Gastrocnemius medialis (tissue), 4 donors: Measurements from ENCODE around the gene NFKBIB. TPM values are rescaled to one million over a fixed set of nuclear protein-coding genes. Genes with fewer than 3 reads are reported as not detected.

Experiments used
- ATAC-seq, 2 donors: fragments of 150-250 bp; one replicate each; pipeline ENCODE4 v1.9.1; 2016
- DNase-seq, 2 donors: peaks; one replicate each; pipeline ENCODE4 v3.0.0-alpha.2; 2019
- H3K27ac ChIP-seq, 4 donors: fragments of 200-600 bp; sonication (generic); 1 replicate in 1 of 4; 2 replicates in 3 of 4; pipeline ENCODE4 v1.5.1; 2016 to 2018; ENCODE audit warnings: mild to moderate bottlenecking in 2 of 4, moderate library complexity in 1 of 4
- H3K27me3 ChIP-seq, 3 donors: fragments of 200-600 bp; sonication (generic) in 2 of 3; 1 replicate in 1 of 3; 2 replicates in 2 of 3; pipeline versions ENCODE4 v1.5.1 to v1.6.0; 2016 to 2019; ENCODE audit warnings: mild to moderate bottlenecking in 1 of 3, moderate library complexity in 1 of 3
- H3K36me3 ChIP-seq, 2 donors: fragments of 200-600 bp; sonication (generic) in 1 of 2; one replicate each; pipeline ENCODE4 v1.5.1; 2017 to 2018
- H3K4me1 ChIP-seq, 2 donors: fragments of 200-600 bp; sonication (generic) in 1 of 2; one replicate each; pipeline ENCODE4 v1.5.1; 2016 to 2017; ENCODE audit warnings: mild to moderate bottlenecking in 2 of 2
- H3K4me3 ChIP-seq, 4 donors: fragments of 200-600 bp; sonication (generic) in 3 of 4; 1 replicate in 1 of 4; 2 replicates in 3 of 4; pipeline ENCODE4 v1.5.1; 2016 to 2019; ENCODE audit warnings: mild to moderate bottlenecking in 2 of 4
- H3K9me3 ChIP-seq, 3 donors: fragments of 200-600 bp; sonication (generic) in 2 of 3; 1 replicate in 1 of 3; 2 replicates in 2 of 3; pipeline ENCODE4 v1.5.1; 2016 to 2019
- POLR2A ChIP-seq, 2 donors: fragments of 450-650 bp; IDR thresholded peaks; one replicate each; pipeline ENCODE4 v1.6.1; 2017; ENCODE audit warnings: antibody characterized with exemption in 2 of 2, mild to moderate bottlenecking in 2 of 2, moderate library complexity in 2 of 2
- in situ Hi-C, 4 donors: fragments of 200-750 bp; cut with MboI; loops; one replicate each; pipeline versions ENCODE4 v1.15.0 to v1.8.0; 2017; ENCODE audit warnings: low sequenced_read_pairs in 4 of 4
- intact Hi-C: fragments of 100-400 bp; cut with DNase I; formaldehyde crosslinking; loops from one replicate; pipeline ENCODE4 v1.15.1; 2023; ENCODE audit warnings: low total_unique reads
- total RNA-seq, 4 donors: library from RNA; depleted of rRNA; stranded (reverse); fragments of >200 nt; gene quantifications; one replicate each; pipeline versions ENCODE4 v1.1.0 to v1.2.3, GENCODE V29; 2016
- TF ChIP-seq, protein P1 (sequence below), 5 experiments: fragments of 450-650 bp in 3 of 5; fragments of 200-600 bp in 2 of 5; sonication (generic) in 2 of 5; IDR thresholded peaks in 4 of 5; conservative IDR thresholded peaks in 1 of 5; 1 replicate in 4 of 5; 2 replicates in 1 of 5; pipeline ENCODE4 v1.5.1; 2016 to 2019; ENCODE audit warnings: antibody characterized with exemption in 5 of 5, mild to moderate bottlenecking in 3 of 5, moderate library complexity in 3 of 5

NFKBIB gene
- total RNA-seq, 4 donors from 2014 or later, result 32.2 to 63.8 (median 53.6) TPM

DNA sequence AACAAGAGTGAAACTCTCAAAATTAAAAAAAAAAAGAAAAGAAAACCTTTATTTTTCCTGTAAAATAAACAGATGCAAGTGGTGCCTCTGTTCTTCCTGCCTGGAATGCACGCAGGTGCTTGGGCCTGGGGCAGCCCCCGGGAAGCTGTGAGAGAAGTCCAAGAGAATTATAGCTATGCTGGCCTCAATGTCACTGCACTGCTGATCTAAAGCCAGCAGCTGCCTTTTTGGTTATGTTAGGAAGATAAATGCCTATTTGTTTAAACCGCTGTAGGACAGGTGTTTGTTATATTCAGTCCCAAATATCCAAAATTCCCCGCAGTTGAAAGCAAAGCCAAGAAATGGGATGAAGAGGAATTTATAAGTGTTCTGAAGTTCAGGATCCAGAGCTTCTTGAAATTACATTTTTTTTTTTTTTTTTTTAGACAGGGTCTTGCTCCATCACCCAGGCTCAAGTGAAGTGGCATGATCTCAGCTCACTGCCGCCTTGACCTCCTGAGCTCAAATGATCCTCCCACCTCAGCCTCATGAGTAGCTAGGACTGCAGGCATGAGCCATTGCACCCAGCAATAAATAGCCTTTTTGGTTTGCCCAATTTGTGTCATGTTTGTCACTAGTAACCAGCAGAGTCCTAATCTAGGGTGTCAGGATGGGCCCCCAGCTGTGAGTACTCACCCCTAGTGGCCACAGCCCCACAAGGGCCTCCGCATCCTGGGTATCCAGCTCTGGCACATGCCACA is 23.9 kb upstream of the NFKBIB start:
- Histone ChIP-seq H3K36me3 (peaks cover 0 to 18% of the 10 kb centered on the region in 2 donors), H3K9me3 (no peaks in the 10 kb centered on the region), H3K27ac (no peak overlapping the region), H3K4me3 (no peak overlapping the region), H3K27me3 (no peaks in the 10 kb centered on the region), H3K4me1 (peaks cover 3 to 6% of the 10 kb centered on the region in 2 donors)
- TF ChIP-seq, protein P1, sequence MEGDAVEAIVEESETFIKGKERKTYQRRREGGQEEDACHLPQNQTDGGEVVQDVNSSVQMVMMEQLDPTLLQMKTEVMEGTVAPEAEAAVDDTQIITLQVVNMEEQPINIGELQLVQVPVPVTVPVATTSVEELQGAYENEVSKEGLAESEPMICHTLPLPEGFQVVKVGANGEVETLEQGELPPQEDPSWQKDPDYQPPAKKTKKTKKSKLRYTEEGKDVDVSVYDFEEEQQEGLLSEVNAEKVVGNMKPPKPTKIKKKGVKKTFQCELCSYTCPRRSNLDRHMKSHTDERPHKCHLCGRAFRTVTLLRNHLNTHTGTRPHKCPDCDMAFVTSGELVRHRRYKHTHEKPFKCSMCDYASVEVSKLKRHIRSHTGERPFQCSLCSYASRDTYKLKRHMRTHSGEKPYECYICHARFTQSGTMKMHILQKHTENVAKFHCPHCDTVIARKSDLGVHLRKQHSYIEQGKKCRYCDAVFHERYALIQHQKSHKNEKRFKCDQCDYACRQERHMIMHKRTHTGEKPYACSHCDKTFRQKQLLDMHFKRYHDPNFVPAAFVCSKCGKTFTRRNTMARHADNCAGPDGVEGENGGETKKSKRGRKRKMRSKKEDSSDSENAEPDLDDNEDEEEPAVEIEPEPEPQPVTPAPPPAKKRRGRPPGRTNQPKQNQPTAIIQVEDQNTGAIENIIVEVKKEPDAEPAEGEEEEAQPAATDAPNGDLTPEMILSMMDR (IDR thresholded peaks at IDR 0.05 in 4 of 5, conservative IDR thresholded peaks at IDR 0.05 in 1 of 5), result no peak
- no peak for TF ChIP-seq POLR2A (IDR thresholded peaks at IDR 0.05)
- intact Hi-C loops, result no loop called here
- DNase-seq, result no peak
- in situ Hi-C loops, result no loop called here
- no peak for ATAC-seq

DNA sequence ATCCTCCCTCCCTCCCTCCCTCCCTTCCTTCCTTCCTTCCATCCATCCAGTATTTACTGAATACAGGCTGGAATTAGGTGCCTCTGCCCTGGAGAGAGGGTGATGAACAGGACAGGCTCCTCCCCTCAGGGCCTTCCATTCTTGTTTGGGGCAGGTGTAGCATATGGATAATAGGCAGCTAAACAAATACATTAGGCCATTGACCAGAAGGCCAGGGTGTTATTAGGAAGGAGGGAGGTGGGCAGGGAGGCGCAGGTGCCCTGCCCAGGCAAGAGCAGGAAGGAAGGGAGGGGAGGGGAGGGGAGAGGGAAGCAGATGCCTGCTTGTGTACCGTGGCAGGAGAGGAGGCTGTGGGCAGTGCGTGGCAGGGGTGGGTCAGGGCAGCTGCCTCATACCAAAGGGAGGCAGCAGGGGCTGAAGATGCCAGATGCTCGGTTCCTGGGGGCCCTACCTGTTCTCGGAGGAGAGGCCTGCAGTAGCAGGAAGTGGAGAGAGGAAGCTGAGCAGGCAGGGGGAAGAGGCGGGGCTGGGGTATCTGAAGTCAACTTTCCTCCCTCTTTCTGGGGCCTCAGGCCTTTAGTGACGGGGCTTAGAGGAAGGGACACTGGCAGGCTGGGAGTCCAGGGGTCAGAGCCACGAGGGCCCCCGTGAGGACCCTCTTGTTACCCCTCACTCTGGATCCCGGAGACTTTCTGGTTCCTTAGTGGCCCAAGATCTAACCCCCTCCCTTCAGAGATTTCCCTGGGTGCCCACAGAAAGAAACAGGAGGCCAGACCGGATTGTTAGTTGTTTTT is 21.8 kb upstream of the NFKBIB start, which contains the start of gene RINL:
TSS of gene RINL (minus strand) at position 495 of the 794 bp plus-strand sequence. CDS start 1,533 bp downstream, outside the sequence.
- TF ChIP-seq, protein P1 (IDR thresholded peaks at IDR 0.05 in 4 of 5, conservative IDR thresholded peaks at IDR 0.05 in 1 of 5), result no peak
- TF ChIP-seq POLR2A (IDR thresholded peaks at IDR 0.05), result no peak
- Histone ChIP-seq H3K27me3 (no peaks in the 10 kb centered on the region), H3K9me3 (no peaks in the 10 kb centered on the region), H3K4me1 (peaks cover 3 to 6% of the 10 kb centered on the region in 2 donors), H3K4me3 (no peak within 1 kb of the TSS), H3K27ac (peak within 1 kb of the TSS; percentile 45 to 54 (median 52)), H3K36me3 (peaks cover 0 to 34% of the 10 kb centered on the region in 2 donors)
- no peak for ATAC-seq
- intact Hi-C loops, result no loop called here
- no peak for DNase-seq
- in situ Hi-C loops, result no loop called here

DNA sequence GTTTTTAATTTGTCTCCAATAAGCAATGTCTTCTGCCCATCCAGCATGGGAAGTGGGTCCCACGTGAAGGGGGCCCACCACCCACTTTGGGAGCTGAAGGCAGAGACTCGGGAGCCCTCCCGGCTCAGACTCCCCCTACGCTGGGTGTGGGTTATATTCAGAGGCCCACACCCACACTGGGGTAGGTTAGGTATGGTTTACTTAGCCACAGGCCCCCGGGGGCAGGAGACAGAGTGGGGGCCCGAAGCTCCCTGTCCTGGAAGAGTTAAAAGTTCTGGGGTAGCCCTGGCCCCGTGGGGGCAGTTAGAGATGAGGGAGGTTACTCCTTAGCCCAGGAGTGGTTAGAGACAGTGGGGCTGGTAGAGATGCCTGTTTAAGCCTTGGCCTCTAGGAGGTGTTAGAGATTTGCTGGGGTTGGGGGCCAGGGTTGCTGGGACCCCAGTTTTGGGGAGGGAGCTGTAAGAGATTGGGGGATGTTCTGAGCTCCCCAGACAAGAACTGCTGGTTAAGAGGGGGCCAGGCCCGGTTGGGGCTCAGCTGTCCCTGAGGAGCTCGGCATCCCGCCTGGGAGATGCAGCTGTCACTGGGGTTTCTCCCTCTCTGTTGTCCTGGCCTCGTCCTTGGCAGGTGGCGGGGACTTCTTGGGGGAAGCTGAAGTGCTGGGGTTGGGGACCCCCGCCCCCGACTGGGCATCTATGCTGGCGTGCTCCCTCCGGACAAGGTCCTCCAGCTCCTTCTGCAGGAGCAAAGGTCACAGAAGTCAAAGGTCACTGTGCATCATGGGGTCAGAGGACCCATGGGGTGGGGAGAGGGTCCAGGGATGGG is 21.0 kb upstream of the NFKBIB start:
- no peak for DNase-seq
- peaks cover 0 to 3% of the 10 kb centered on the region in 2 donors for H3K4me1 ChIP-seq
- no peak for ATAC-seq
- peak overlapping the region; percentile 45 to 54 (median 52) for H3K27ac ChIP-seq
- no peaks in the 10 kb centered on the region for H3K27me3 ChIP-seq
- intact Hi-C loops, result no loop called here
- in situ Hi-C loops, result no loop called here
- H3K36me3 ChIP-seq, result peaks cover 0 to 40% of the 10 kb centered on the region in 2 donors
- H3K9me3 ChIP-seq, result no peaks in the 10 kb centered on the region
- no peak for TF ChIP-seq POLR2A (IDR thresholded peaks at IDR 0.05)
- TF ChIP-seq, protein P1 (IDR thresholded peaks at IDR 0.05 in 4 of 5, conservative IDR thresholded peaks at IDR 0.05 in 1 of 5), result no peak
- no peak overlapping the region for H3K4me3 ChIP-seq

DNA sequence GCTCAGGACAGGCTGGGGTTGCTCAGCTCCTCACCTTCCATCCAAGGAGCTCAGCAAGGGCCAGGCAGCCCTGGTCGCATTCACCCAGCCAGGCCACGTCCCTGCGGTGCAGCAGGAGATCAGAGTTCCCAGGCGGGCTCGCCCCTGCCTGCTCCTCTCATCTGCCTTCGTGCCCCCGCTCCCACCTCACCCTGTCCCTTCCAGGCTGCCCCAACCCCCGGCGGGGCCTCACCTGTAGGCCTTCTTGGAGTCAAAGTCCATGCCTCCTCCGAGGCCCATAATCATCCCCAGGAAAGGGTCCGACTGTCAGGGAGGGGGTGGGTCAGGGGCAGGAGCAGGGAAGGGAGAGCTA is 20.4 kb upstream of the NFKBIB start:
- peaks cover 0 to 3% of the 10 kb centered on the region in 2 donors for H3K4me1 ChIP-seq
- DNase-seq (no peak), ATAC-seq (no peak)
- in situ Hi-C loops (no loop called here), intact Hi-C loops (no loop called here)
- peaks cover 0 to 40% of the 10 kb centered on the region in 2 donors for H3K36me3 ChIP-seq
- peak overlapping the region in 1 of 4 donors; percentile 54 for H3K27ac ChIP-seq
- H3K27me3 ChIP-seq, result no peaks in the 10 kb centered on the region
- H3K4me3 ChIP-seq, result no peak overlapping the region
- no peaks in the 10 kb centered on the region for H3K9me3 ChIP-seq
- no peak for TF ChIP-seq POLR2A (IDR thresholded peaks at IDR 0.05)
- TF ChIP-seq, protein P1 (IDR thresholded peaks at IDR 0.05 in 4 of 5, conservative IDR thresholded peaks at IDR 0.05 in 1 of 5), result no peak
